ENCODE data around the gene SERGEF. TPM values are rescaled to one million over a fixed set of nuclear protein-coding genes. Genes with fewer than 3 reads are reported as not detected.

SERGEF gene
- polyA plus RNA-seq, 1 of the 3 experiments (the other 2 are of a cell fraction) = 23.1 TPM

DNA sequence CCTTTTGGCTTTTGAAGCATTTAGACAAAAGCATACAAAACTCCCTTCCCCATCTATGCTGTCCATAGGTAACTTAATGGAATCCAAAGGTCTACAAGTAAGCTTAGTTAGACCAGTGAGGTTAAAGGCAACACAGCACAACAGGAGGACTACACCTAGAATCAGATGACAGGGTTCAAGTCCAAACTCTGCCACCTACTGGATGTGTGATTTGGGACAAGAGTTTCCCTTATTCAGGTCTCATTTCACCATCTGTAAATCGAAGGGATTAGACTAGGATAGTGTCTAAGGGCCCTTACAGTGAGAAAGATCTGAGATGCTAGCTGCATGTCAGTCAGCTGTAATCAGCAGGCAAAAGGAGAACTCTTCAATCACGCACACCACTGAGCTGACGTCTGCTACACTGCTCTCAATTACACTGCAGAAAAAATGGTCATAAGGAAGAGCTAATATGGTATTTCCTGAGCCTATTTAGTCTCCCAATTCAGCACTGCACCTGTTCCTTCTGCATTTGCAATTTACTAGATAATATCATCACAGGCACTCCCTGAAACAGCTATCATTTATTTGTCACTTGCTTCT lies 82.2 kb downstream of the SERGEF start:
- CTCF ChIA-PET = interaction anchor here (0.8 to 3.5 kb wide), 7 partner anchors 10 to 200 kb away, joined by 3 to 16 read pairs (median 3); no protein-coding TSS in a partner anchor
- H3K9me2 ChIP-seq = no peaks in the 10 kb centered on the region
- no peaks in the 10 kb centered on the region for H3K27me3 ChIP-seq (ENCODE audit: insufficient read depth)

DNA sequence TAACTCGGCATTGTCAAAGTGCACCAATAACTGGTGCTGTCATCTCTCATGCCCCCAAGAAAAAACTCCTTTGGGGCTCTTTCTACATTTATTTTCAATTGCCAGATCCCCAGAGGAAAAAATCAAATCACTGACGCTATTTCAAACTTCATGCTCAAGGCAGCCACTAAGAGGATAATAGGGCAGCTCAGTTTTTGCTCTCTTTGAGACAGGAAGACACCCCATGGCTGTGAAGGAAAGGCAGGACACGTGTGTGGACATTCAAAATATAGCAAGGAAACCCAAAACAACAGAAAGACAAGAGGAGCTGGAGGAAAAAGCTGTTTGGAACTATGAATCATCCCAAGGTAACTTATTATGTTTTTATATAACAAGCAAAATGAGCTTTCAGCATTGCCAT lies 83.7 kb downstream of the SERGEF start:
- DNase-seq = no peak
- POLR2A ChIA-PET = no interaction called here
- H2AFZ ChIP-seq (ENCODE audit: low read depth) = no peak overlapping the region

More for the DNA sequence above, 82.2 kb downstream of the SERGEF start:
- Histone ChIP-seq H3K36me3 (replicated peaks in 1 of 2; ENCODE audit: control insufficient read depth in 1 of 2, insufficient read depth in 2 of 2, low read length in 1 of 2) (no peaks in the 10 kb centered on the region), H3K4me2 (no peak overlapping the region), H3K4me3 (ENCODE audit: low read depth in 2 of 2, low read length in 1 of 2) (no peak overlapping the region), H3K27ac (ENCODE audit: low read depth in 2 of 2, low read length in 1 of 2) (no peak overlapping the region), H3K79me2 (ENCODE audit: insufficient read depth) (no peaks in the 10 kb centered on the region), H3F3A (replicated peaks; ENCODE audit: insufficient read depth) (no peaks in the 10 kb centered on the region), H2AFZ (ENCODE audit: low read depth) (no peak overlapping the region), H3K4me1 (ENCODE audit: control insufficient read depth in 1 of 2, insufficient read depth in 2 of 2, low read depth in 1 of 2, low read length in 1 of 2) (peaks cover 0 to 8% of the 10 kb centered on the region in 2 experiments; a peak in 3 of 4 replicates), H3K9me3 (no peaks in the 10 kb centered on the region), H4K20me1 (ENCODE audit: insufficient read depth) (no peaks in the 10 kb centered on the region), H3K9ac (no peak overlapping the region)
- no peak for DNase-seq
- 86% methylated on average over 3 of the region's 3 CpGs for WGBS (ENCODE audit: low lambda C conversion rate)
- TF ChIP-seq TAF1 (IDR thresholded peaks at IDR 0.05; ENCODE audit: borderline replicate concordance, low read depth, low read length) (no peak), MEF2A (IDR thresholded peaks at IDR 0.05; ENCODE audit: borderline replicate concordance, low read depth) (no peak), RAD21 (IDR thresholded peaks at IDR 0.05; ENCODE audit: low read length) (no peak), FOXJ3 (CRISPR knock-in tag; IDR thresholded peaks at IDR 0.05) (no peak), RFX5 (IDR thresholded peaks at IDR 0.05; ENCODE audit: low read length) (no peak), ELF1 (IDR thresholded peaks at IDR 0.05) (no peak), EP300 (IDR thresholded peaks at IDR 0.05; ENCODE audit: borderline replicate concordance in 1 of 2, low read depth in 1 of 2, low read length in 1 of 2) (no peak), GATA2 (CRISPR knock-in tag; IDR thresholded peaks at IDR 0.05) (no peak), NFIC (IDR thresholded peaks at IDR 0.05; ENCODE audit: borderline replicate concordance) (no peak)
- TF ChIP-seq, protein P1, sequence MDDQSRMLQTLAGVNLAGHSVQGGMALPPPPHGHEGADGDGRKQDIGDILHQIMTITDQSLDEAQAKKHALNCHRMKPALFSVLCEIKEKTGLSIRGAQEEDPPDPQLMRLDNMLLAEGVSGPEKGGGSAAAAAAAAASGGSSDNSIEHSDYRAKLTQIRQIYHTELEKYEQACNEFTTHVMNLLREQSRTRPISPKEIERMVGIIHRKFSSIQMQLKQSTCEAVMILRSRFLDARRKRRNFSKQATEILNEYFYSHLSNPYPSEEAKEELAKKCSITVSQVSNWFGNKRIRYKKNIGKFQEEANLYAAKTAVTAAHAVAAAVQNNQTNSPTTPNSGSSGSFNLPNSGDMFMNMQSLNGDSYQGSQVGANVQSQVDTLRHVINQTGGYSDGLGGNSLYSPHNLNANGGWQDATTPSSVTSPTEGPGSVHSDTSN (IDR thresholded peaks at IDR 0.05) = no peak
- TF ChIP-seq, protein P2, sequence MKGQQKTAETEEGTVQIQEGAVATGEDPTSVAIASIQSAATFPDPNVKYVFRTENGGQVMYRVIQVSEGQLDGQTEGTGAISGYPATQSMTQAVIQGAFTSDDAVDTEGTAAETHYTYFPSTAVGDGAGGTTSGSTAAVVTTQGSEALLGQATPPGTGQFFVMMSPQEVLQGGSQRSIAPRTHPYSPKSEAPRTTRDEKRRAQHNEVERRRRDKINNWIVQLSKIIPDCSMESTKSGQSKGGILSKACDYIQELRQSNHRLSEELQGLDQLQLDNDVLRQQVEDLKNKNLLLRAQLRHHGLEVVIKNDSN (IDR thresholded peaks at IDR 0.05; ENCODE audit: borderline replicate concordance, low read depth) = no peak
- POLR2A ChIA-PET = no interaction called here

More for the DNA sequence above, 83.7 kb downstream of the SERGEF start:
- TF ChIP-seq TCF12 (IDR thresholded peaks at IDR 0.05) (no peak), NFIC (IDR thresholded peaks at IDR 0.05; ENCODE audit: borderline replicate concordance) (no peak), FOXJ3 (CRISPR knock-in tag; IDR thresholded peaks at IDR 0.05) (no peak), TAF1 (IDR thresholded peaks at IDR 0.05; ENCODE audit: borderline replicate concordance, low read depth, low read length) (no peak), RFX5 (IDR thresholded peaks at IDR 0.05; ENCODE audit: low read length) (no peak)
- TF ChIP-seq, protein P3, sequence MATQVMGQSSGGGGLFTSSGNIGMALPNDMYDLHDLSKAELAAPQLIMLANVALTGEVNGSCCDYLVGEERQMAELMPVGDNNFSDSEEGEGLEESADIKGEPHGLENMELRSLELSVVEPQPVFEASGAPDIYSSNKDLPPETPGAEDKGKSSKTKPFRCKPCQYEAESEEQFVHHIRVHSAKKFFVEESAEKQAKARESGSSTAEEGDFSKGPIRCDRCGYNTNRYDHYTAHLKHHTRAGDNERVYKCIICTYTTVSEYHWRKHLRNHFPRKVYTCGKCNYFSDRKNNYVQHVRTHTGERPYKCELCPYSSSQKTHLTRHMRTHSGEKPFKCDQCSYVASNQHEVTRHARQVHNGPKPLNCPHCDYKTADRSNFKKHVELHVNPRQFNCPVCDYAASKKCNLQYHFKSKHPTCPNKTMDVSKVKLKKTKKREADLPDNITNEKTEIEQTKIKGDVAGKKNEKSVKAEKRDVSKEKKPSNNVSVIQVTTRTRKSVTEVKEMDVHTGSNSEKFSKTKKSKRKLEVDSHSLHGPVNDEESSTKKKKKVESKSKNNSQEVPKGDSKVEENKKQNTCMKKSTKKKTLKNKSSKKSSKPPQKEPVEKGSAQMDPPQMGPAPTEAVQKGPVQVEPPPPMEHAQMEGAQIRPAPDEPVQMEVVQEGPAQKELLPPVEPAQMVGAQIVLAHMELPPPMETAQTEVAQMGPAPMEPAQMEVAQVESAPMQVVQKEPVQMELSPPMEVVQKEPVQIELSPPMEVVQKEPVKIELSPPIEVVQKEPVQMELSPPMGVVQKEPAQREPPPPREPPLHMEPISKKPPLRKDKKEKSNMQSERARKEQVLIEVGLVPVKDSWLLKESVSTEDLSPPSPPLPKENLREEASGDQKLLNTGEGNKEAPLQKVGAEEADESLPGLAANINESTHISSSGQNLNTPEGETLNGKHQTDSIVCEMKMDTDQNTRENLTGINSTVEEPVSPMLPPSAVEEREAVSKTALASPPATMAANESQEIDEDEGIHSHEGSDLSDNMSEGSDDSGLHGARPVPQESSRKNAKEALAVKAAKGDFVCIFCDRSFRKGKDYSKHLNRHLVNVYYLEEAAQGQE (IDR thresholded peaks at IDR 0.05; ENCODE audit: low read depth, low read length) = no peak
- TF ChIP-seq, protein P4, sequence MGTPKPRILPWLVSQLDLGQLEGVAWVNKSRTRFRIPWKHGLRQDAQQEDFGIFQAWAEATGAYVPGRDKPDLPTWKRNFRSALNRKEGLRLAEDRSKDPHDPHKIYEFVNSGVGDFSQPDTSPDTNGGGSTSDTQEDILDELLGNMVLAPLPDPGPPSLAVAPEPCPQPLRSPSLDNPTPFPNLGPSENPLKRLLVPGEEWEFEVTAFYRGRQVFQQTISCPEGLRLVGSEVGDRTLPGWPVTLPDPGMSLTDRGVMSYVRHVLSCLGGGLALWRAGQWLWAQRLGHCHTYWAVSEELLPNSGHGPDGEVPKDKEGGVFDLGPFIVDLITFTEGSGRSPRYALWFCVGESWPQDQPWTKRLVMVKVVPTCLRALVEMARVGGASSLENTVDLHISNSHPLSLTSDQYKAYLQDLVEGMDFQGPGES (IDR thresholded peaks at IDR 0.05; ENCODE audit: low read depth, low read length) = no peak
- no peaks in the 10 kb centered on the region for H3K36me3 ChIP-seq (replicated peaks in 1 of 2; ENCODE audit: control insufficient read depth in 1 of 2, insufficient read depth in 2 of 2, low read length in 1 of 2)
- no peak overlapping the region for H3K4me3 ChIP-seq (ENCODE audit: low read depth in 2 of 2, low read length in 1 of 2)
- no peaks in the 10 kb centered on the region for H3F3A ChIP-seq (replicated peaks; ENCODE audit: insufficient read depth)
- H3K79me2 ChIP-seq (ENCODE audit: insufficient read depth) = no peaks in the 10 kb centered on the region
- H3K9me2 ChIP-seq = no peaks in the 10 kb centered on the region
- no peak overlapping the region for H3K9ac ChIP-seq
- CTCF ChIA-PET = interaction anchor here (1.1 to 3.1 kb wide), 5 partner anchors 15 to 330 kb away, joined by 3 to 16 read pairs (median 4); no protein-coding TSS in a partner anchor
- no peaks in the 10 kb centered on the region for H4K20me1 ChIP-seq (ENCODE audit: insufficient read depth)
- H3K4me1 ChIP-seq (ENCODE audit: control insufficient read depth in 1 of 2, insufficient read depth in 2 of 2, low read depth in 1 of 2, low read length in 1 of 2) = peaks cover 0 to 8% of the 10 kb centered on the region in 2 experiments; a peak in 3 of 4 replicates
- no peak overlapping the region for H3K27ac ChIP-seq (ENCODE audit: low read depth in 2 of 2, low read length in 1 of 2)
- no peak overlapping the region for H3K4me2 ChIP-seq
- H3K9me3 ChIP-seq = no peaks in the 10 kb centered on the region
- no peaks in the 10 kb centered on the region for H3K27me3 ChIP-seq (ENCODE audit: insufficient read depth)
- WGBS (ENCODE audit: low lambda C conversion rate) = 89% methylated on average over 3 of the region's 3 CpGs

Data from SK-N-SH (cell line).